Testis (tissue), 2 donors: Measurements from ENCODE around the gene P2RY8.

Experiments used
- CTCF ChIP-seq, 3 experiments: fragments of 450-650 bp in 2 of 3; fragments of 200-600 bp in 1 of 3; sonication (generic) in 1 of 3; IDR thresholded peaks; one replicate each; pipeline ENCODE4 v1.5.1; 2016 to 2019; ENCODE audit warnings: antibody characterized with exemption in 3 of 3, mild to moderate bottlenecking in 2 of 3, moderate library complexity in 1 of 3
- POLR2A ChIP-seq: fragments of 450-650 bp; IDR thresholded peaks from one replicate; pipeline ENCODE4 v1.6.1; 2017; ENCODE audit warnings: antibody characterized with exemption, mild to moderate bottlenecking, moderate library complexity

GRCh38 chrX:1466232-1466661 is 70.7 kb downstream of the P2RY8 start:
- TF ChIP-seq POLR2A, result no peak
- TF ChIP-seq CTCF (IDR thresholded peaks at IDR 0.05), result no peak
